RCC 7860 (cell line): ENCODE measurements around the gene FJX1.
"Not testable (repeated sequence)": the region's sequence is repeated elsewhere in the genome, so short reads cannot be mapped to it uniquely, and the experiment has no call there.

Experiments
- DNase-seq: peaks from one replicate; pipeline ENCODE4 v3.0.0-alpha.2; 2015; ENCODE audit warnings: low spot score
- FAIRE-seq: peaks from 2 replicates; lab custom pipeline; 2012; peaks lifted over from hg19 to GRCh38; lab: Jason Lieb, UNC

FJX1 gene

GRCh38 chr11:35662649-35663407 lies 44.6 kb downstream of the FJX1 start, which contains the start of gene TRIM44:
Gene TRIM44 (plus strand): TSS chr11:35662775. CDS start chr11:35663112, 337 bp downstream.
- DNase-seq: peak; percentile 64
- no peak for FAIRE-seq

DNA sequence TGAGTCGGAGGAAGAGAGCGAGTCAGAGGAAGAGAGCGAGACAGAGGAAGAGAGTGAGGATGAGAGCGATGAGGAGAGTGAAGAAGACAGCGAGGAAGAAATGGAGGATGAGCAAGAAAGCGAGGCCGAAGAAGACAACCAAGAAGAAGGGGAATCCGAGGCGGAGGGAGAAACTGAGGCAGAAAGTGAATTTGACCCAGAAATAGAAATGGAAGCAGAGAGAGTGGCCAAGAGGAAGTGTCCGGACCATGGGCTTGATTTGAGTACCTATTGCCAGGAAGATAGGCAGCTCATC lies 45.1 kb downstream of the FJX1 start:
- DNase-seq (no peak), FAIRE-seq (no peak)

GRCh38 chr11:35664977-35665441 lies 46.7 kb downstream of the FJX1 start:
- no peak for FAIRE-seq

DNA sequence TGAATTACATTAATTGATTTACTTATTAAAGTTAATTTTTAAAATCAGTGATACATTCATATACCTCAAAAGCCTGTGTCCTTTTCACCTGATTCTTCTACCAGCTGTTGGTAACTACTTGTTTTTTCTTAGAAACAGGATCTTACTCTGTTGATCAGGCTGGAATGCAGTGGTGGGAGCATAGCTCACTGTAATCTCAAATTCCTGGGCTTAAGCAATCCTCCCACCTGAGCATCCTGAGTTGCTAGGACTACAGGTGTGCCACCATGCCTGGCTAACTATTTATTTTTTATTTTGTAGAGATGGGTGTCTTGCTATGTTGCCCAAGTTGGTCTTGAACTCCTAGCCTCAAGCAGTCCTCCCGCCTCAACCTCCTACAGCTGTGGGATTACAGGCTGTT lies 49.0 kb downstream of the FJX1 start:
- DNase-seq (no peak), FAIRE-seq (no peak)

More at GRCh38 chr11:35664977-35665441, 46.7 kb downstream of the FJX1 start:
- DNase-seq: no peak

DNA sequence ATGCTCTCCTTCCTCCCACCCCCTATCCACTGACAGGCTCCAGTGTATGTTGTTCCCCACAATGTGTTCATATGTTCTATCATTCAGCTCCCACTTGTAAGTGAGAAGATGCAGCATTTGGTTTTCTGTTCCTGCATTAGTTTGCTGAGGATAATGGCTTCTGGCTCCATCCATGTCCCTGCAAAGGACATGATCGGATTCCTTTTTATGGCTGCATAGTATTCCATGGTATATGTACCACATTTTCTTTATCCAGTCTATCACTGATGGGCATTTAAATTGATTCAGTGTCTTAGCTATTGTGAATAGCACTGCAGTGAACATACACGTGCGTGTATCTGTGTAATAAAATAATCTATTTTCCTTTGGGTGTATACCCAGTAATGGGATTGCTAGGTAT lies 50.1 kb downstream of the FJX1 start:
- FAIRE-seq, DNase-seq: not testable (repeated sequence)
